GM12874 (cell line): ENCODE results near the gene NOP56.
A peak's percentile ranks its signal among the peaks of the same experiment; 100 is the strongest.

Experiments used
- TF ChIP-seq, protein P1 (sequence below): IDR thresholded peaks from 2 replicates; pipeline ENCODE4 v1.5.1; 2011; ENCODE audit warnings: low read depth, mild to moderate bottlenecking, control low read depth, low read length, moderate library complexity; ENCODE audit not compliant: insufficient read depth

The NOP56 gene

DNA sequence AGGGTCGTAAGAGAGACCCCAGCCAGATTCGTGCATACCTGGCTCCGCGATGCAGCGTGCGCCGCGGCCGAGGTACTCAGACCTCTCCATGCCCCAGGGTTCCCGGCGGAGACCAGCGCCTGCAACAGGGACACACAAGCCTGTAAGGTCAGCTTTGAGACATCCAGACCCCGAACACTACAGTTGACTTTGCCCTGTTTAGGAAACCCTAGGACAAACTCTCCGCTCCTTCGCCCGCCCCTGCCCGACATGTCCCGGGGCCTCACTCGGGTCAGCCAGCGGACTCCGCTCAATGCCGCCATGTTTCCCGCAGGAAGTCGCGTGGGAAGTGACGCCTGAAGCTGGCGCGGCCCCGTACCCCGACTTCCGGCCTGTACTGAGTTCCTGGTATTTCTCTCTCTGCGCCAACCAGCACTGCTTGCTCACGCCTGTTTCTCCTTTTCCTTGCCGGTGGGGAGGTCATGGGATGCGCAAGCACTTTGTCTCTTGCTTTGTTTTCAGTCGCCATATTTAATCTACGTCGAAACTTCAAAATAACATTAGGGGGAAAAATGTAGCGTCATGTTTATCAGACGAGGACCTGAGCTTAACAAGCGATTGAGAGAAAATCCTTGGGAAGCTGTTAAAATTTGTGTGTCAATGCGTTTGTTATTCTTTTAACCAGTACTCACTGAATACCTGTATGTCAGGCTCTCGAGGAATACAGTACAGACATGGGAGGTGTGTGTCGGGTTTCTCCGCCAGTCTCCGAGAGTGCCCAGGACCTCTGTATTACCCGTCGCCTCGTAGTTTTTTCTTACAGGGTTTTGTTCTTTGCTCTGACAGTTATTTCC, 11.7 kb downstream of the NOP56 start, which contains the start of gene IDH3B:
IDH3B (minus strand) TSS at position 330 of the 833 bp plus-strand sequence; CDS start at position 302, 28 bp downstream.
- TF ChIP-seq, protein P1, sequence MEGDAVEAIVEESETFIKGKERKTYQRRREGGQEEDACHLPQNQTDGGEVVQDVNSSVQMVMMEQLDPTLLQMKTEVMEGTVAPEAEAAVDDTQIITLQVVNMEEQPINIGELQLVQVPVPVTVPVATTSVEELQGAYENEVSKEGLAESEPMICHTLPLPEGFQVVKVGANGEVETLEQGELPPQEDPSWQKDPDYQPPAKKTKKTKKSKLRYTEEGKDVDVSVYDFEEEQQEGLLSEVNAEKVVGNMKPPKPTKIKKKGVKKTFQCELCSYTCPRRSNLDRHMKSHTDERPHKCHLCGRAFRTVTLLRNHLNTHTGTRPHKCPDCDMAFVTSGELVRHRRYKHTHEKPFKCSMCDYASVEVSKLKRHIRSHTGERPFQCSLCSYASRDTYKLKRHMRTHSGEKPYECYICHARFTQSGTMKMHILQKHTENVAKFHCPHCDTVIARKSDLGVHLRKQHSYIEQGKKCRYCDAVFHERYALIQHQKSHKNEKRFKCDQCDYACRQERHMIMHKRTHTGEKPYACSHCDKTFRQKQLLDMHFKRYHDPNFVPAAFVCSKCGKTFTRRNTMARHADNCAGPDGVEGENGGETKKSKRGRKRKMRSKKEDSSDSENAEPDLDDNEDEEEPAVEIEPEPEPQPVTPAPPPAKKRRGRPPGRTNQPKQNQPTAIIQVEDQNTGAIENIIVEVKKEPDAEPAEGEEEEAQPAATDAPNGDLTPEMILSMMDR, result no peak

DNA sequence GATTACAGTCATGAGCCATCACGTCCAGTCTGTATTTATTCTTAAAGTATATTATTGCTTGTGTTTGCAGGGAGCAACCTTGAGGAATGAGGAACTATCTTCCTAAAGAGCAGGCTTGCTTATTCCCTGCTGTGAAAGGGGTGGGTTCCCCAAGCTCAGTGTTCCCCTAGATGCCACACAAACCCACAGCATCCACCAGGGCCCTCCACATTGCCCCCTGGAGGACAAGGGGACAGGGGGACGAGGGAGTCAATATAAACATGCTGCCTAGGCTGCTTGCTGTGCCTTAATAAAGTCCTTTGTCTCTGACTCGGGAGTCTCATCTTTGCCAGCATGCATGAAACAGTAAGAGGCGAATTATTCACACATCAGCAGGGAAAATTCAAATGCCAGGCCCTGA, 19.5 kb downstream of the NOP56 start:
- TF ChIP-seq, protein P1, result peak; percentile 23; the same call in 1 of the 2 replicates

DNA sequence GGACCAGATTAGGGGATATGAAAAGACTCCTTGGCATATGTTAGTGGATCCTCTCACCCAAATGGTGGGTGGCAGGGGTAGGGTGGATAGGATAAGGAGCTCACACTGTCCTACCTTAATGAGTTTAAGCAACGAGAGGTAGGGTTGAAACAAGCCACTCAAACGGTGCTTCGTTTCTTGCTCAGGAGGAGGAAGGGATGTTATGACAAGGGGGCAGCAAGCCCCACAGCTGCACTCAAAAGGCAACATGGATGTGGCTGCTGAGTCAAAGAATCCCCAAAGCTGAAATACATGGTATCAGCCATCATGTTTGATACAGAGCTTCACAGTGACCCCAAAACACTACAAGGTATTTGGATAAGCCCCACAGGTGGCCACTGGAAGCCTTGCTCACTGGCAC, 20.0 kb downstream of the NOP56 start:
- TF ChIP-seq, protein P1, result no peak

DNA sequence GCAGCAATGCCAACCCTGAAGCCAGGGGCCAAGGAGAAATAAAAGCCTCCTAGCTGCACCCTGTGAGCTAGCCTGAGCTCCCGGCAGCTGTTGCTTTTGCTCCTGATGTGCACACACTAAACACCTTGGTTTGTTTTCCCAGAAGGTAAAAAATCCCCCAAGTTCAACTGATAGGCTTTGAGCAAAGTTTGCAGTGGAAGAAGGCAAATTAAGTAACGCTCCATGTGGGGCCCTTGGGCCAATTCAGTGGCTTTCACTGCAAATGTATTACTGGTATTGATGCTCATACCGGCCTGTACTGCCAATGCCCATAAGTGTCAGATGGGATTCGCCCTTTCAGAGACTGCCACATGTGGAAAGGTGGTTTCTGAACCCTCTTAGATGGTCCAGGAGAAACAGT, 21.0 kb downstream of the NOP56 start:
- TF ChIP-seq, protein P1, result no peak

DNA sequence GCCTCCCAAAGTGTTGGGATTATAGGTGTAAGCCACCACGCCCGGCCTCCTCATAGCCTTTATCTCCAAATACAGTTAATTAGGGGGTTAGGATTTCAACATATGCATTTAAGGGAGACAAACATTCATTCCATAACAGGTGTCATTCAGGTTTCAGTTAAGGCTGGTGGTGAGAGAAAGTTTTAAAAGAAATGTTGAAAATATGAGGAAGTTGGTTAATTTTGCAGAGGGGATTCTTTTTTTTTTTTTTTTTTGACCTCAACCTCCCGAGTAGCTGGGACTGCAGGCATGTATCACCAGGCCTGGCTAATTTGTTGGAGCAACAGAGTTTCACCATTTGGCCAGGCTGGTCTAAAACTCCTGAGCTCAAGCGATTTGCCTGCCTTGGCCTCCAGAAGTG, 27.6 kb downstream of the NOP56 start:
- TF ChIP-seq, protein P1, result no peak

DNA sequence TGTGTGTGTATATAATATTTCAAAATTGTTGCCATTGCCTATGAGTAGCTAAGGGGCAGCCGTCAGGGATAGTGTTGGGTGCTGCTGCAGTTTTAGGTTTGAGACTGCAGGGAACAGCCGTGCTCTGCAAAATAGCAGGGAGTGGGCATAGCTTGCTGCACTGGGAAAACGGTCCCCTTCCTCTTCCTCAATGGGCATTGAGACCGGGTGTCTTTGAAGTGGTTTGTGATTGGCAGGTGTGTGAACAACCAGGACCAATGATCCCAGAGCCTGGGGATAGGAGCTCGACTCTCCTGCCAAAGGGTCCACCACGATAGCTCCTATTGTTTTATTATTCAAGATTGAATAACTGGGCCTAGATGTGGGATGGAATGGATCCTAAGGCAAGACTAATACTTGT, 35.1 kb downstream of the NOP56 start:
- TF ChIP-seq, protein P1, result no peak

DNA sequence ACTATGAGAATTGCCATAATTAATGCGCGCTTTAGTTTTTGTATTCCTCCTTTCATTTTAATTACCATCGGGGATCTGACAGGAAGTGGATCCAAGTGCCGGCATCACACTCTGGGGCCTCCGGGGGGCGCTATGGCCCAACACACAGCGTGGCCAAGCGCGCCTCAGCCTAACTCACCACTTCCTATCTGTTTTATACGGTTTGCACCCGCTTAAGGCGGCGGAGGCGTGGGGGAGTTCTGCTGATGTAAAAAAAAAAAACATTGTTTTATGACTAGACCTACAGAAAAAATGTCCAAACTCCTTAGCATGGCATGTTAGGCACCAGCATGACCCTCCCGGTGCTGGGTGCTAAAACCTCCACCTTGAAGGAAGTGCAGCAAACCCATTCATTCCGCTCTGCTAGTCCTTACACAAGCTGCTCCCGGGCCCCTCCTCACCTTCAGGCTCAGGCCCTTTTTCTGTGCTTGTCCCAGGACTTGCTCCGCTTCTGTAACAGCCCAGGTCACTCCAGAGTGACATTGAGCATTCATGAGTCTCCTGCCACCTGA, 35.7 kb downstream of the NOP56 start:
- TF ChIP-seq, protein P1, result peak; percentile 59; the same call in 1 of the 2 replicates
